KMS-11 (cell line): Measurements from ENCODE around the gene RPTOR.
"Not testable (repeated sequence)": the region's sequence is repeated elsewhere in the genome, so short reads cannot be mapped to it uniquely, and the experiment has no call there.

Source experiments
- H2AFZ ChIP-seq: fragments of 200-600 bp; sonication (generic); 2 replicates; pipeline ENCODE4 v1.6.1; 2016; ENCODE audit warnings: antibody characterized with exemption, mixed run types, low read depth
- H3K27ac ChIP-seq: fragments of 200-600 bp; sonication (generic); 2 replicates; pipeline ENCODE4 v1.6.1; 2016; ENCODE audit warnings: mild to moderate bottlenecking, mixed run types
- H3K27me3 ChIP-seq: fragments of 200-600 bp; sonication (generic); 2 replicates; pipeline ENCODE4 v1.6.1; 2017; ENCODE audit warnings: mild to moderate bottlenecking, low read depth, mixed run types, moderate library complexity; ENCODE audit not compliant: insufficient read depth
- H3K36me3 ChIP-seq: fragments of 200-600 bp; sonication (generic); 2 replicates; pipeline ENCODE4 v1.6.1; 2017; ENCODE audit warnings: mild to moderate bottlenecking, mixed run types; ENCODE audit not compliant: insufficient read depth
- H3K4me1 ChIP-seq: fragments of 200-600 bp; sonication (generic); 2 replicates; pipeline ENCODE4 v1.6.1; 2016; ENCODE audit warnings: mild to moderate bottlenecking, low read depth, mixed run types; ENCODE audit not compliant: poor library complexity, severe bottlenecking
- H3K4me2 ChIP-seq: fragments of 200-600 bp; sonication (generic); 2 replicates; pipeline ENCODE4 v1.7.0; 2016; ENCODE audit warnings: mild to moderate bottlenecking, mixed run types
- H3K4me3 ChIP-seq: fragments of 200-600 bp; sonication (generic); IDR thresholded peaks from 2 replicates; pipeline ENCODE4 v1.6.1; 2017; ENCODE audit warnings: low read depth, low read length, mixed read lengths; ENCODE audit not compliant: insufficient read depth
- H3K79me2 ChIP-seq: fragments of 200-600 bp; sonication (generic); 2 replicates; pipeline ENCODE4 v1.6.1; 2016; ENCODE audit warnings: low read depth, mixed run types; ENCODE audit not compliant: insufficient read depth
- H3K9ac ChIP-seq: fragments of 200-600 bp; sonication (generic); 2 replicates; pipeline ENCODE4 v1.6.1; 2016; ENCODE audit warnings: mild to moderate bottlenecking, mixed run types
- H4K20me1 ChIP-seq: fragments of 200-600 bp; sonication (generic); 2 replicates; pipeline ENCODE4 v1.6.1; 2016; ENCODE audit warnings: mild to moderate bottlenecking, mixed run types; ENCODE audit not compliant: insufficient read depth
- CTCF ChIP-seq: fragments of 200-600 bp; sonication (generic); conservative IDR thresholded peaks from 2 replicates; pipeline ENCODE4 v1.6.1; 2017; ENCODE audit warnings: low read depth, mild to moderate bottlenecking, antibody characterized with exemption, low read length, moderate library complexity, mixed read lengths

Gene RPTOR

GRCh38 chr17:80814491-80814890 lies 269.9 kb downstream of the RPTOR start:
- Histone ChIP-seq H3K36me3 (no peaks in the 10 kb centered on the region), H3K27ac (no peak overlapping the region), H3K4me3 (no peak overlapping the region), H2AFZ (no peak overlapping the region), H3K4me1 (no peaks in the 10 kb centered on the region), H3K79me2 (no peaks in the 10 kb centered on the region), H3K4me2 (no peak overlapping the region), H4K20me1 (no peaks in the 10 kb centered on the region), H3K27me3 (no peaks in the 10 kb centered on the region), H3K9ac (no peak overlapping the region)
- no peak for TF ChIP-seq CTCF

- Histone ChIP-seq H3K27ac (no peak overlapping the region), H3K36me3 (no peaks in the 10 kb centered on the region), H4K20me1 (no peaks in the 10 kb centered on the region), H3K4me2 (no peak overlapping the region), H3K4me1 (no peaks in the 10 kb centered on the region), H3K79me2 (no peaks in the 10 kb centered on the region), H3K9ac (no peak overlapping the region), H2AFZ (no peak overlapping the region), H3K27me3 (no peaks in the 10 kb centered on the region), H3K4me3 (no peak overlapping the region)
- no peak for TF ChIP-seq CTCF
These were observed 270.6 kb downstream of the RPTOR start for GRCh38 chr17:80815151-80815681.

GRCh38 chr17:80815718-80816117 lies 271.1 kb downstream of the RPTOR start:
- H3K4me2 ChIP-seq, H3K9ac ChIP-seq, H3K36me3 ChIP-seq, H3K79me2 ChIP-seq, H2AFZ ChIP-seq, H4K20me1 ChIP-seq, H3K27ac ChIP-seq, H3K27me3 ChIP-seq, H3K4me1 ChIP-seq, H3K4me3 ChIP-seq: not testable (repeated sequence)

GRCh38 chr17:80816241-80817103 lies 271.8 kb downstream of the RPTOR start:
- Histone ChIP-seq H3K4me1 (no peaks in the 10 kb centered on the region), H3K36me3 (no peaks in the 10 kb centered on the region), H2AFZ (no peak overlapping the region), H3K4me2 (no peak overlapping the region), H3K79me2 (no peaks in the 10 kb centered on the region), H4K20me1 (no peaks in the 10 kb centered on the region), H3K27me3 (no peaks in the 10 kb centered on the region), H3K27ac (no peak overlapping the region), H3K9ac (no peak overlapping the region), H3K4me3 (no peak overlapping the region)
- no peak for TF ChIP-seq CTCF

- H2AFZ ChIP-seq, result no peak overlapping the region
- H3K4me1 ChIP-seq, result peaks cover 4% of the 10 kb centered on the region
- H3K27ac ChIP-seq, result no peak overlapping the region
- no peak overlapping the region for H3K9ac ChIP-seq
- no peaks in the 10 kb centered on the region for H4K20me1 ChIP-seq
- TF ChIP-seq CTCF, result no peak
- H3K27me3 ChIP-seq, result no peaks in the 10 kb centered on the region
- H3K4me3 ChIP-seq, result no peak overlapping the region
- no peaks in the 10 kb centered on the region for H3K36me3 ChIP-seq
- no peak overlapping the region for H3K4me2 ChIP-seq
- no peaks in the 10 kb centered on the region for H3K79me2 ChIP-seq
These were observed 272.7 kb downstream of the RPTOR start for GRCh38 chr17:80817321-80817845.
